GM18861 (cell line): ENCODE results near the gene LHX6.

Source experiments
- ATAC-seq: cut with Tn5 transposase; IDR thresholded peaks from one replicate; pipeline ENCODE4 v1.9.1; 2021; ENCODE audit not compliant: unreplicated experiment

The LHX6 gene

GRCh38 chr9:122158202-122158601 lies 70.6 kb downstream of the LHX6 start:
- ATAC-seq: no peak

- ATAC-seq: no peak
Measured at GRCh38 chr9:122155796-122156195, 73.0 kb downstream of the LHX6 start.
